Heart right ventricle (tissue), 16 donors: ENCODE results near the gene LDB2. TPM values are rescaled to one million over a fixed set of nuclear protein-coding genes. Genes with fewer than 3 reads are reported as not detected.
A peak's percentile ranks its signal among the peaks of the same experiment; 100 is the strongest.

Source experiments
- ATAC-seq, 8 donors: fragments of 200-7000 bp; cut with Tn5 transposase; one replicate each; pipeline ENCODE4 v1.9.1; 2020; ENCODE audit warnings: mild to moderate bottlenecking in 8 of 8, moderate library complexity in 8 of 8, moderate number of reproducible peaks in 1 of 8
- DNase-seq, 2 donors: peaks; one replicate each; pipeline ENCODE4 v3.0.0-alpha.2; 2020
- H3K27ac ChIP-seq, 10 donors: fragments of 200-600 bp; sonication (generic) in 2 of 10; one replicate each; pipeline versions ENCODE4 v1.5.0 to v1.8.0; 2020 to 2022; ENCODE audit warnings: mild to moderate bottlenecking in 3 of 10
- H3K27me3 ChIP-seq, 7 donors: fragments of 200-600 bp; one replicate each; pipeline ENCODE4 v1.8.0; 2021 to 2022; ENCODE audit warnings: mild to moderate bottlenecking in 2 of 7
- H3K36me3 ChIP-seq, 9 donors: fragments of 200-600 bp; sonication (generic) in 1 of 9; one replicate each; pipeline versions ENCODE4 v1.5.0 to v1.8.0; 2020 to 2022; ENCODE audit warnings: mild to moderate bottlenecking in 2 of 9
- H3K4me1 ChIP-seq, 9 donors: fragments of 200-600 bp; sonication (generic) in 1 of 9; one replicate each; pipeline versions ENCODE4 v1.5.0 to v1.8.0; 2020 to 2022; ENCODE audit warnings: mild to moderate bottlenecking in 4 of 9
- H3K4me3 ChIP-seq, 10 donors: fragments of 200-600 bp; sonication (generic) in 2 of 10; one replicate each; pipeline versions ENCODE4 v1.5.0 to v1.8.0; 2020 to 2022; ENCODE audit warnings: mild to moderate bottlenecking in 7 of 10, moderate library complexity in 2 of 10
- H3K9me3 ChIP-seq, 11 donors: fragments of 200-600 bp in 10 of 11; sonication (generic) in 2 of 11; one replicate each; pipeline versions ENCODE4 v1.5.0 to v1.8.0; 2013 to 2022; ENCODE audit warnings: mild to moderate bottlenecking in 2 of 11, control low read depth in 1 of 11, moderate library complexity in 1 of 11
- CTCF ChIP-seq, 9 donors: fragments of 200-600 bp; sonication (generic) in 2 of 9; IDR thresholded peaks; one replicate each; pipeline versions ENCODE4 v1.5.0 to v1.8.0; 2021 to 2022; ENCODE audit warnings: antibody characterized with exemption in 9 of 9, mild to moderate bottlenecking in 5 of 9, moderate library complexity in 1 of 9
- WGBS, 2 donors: extraction: QIAGEN DNeasy Blood & Tissue Kit; methylation state at CpG; one replicate each; pipeline ENCODE4 v1.1.7; 2013; ENCODE audit warnings: inconsistent platforms in 1 of 2; 5-methylcytosine and 5-hydroxymethylcytosine counted together
- intact Hi-C, 10 donors: fragments of 100-400 bp; cut with DNase I; formaldehyde crosslinking; loops; one replicate each; pipeline versions ENCODE4 v1.11.1 to v1.14.2; 2022
- polyA plus RNA-seq, 2 donors: library from polyadenylated mRNA; stranded (reverse); fragments of 200-250 nt; gene quantifications; one replicate each; pipeline ENCODE4 v1.2.3, GENCODE V29; 2013
- total RNA-seq, 10 donors: library from RNA; stranded (reverse); fragmentation: NEBNext Ultra II Directional in 3 of 10; extraction: Animal tissue kit (Norgen Biotek cat#: 25700) in 3 of 10; gene quantifications; one replicate each; pipeline versions ENCODE4 v1.2.1 to v1.2.4, GENCODE V29; 2021 to 2023
- donor health status: Arrhythmogenic right ventricular cardiomyopathy.
- donor health status: ischemic (EF 13 %, LVEDD 7.1; RV severe dilation, severe dysfunction).
- donor health status: healthy with polysubstance abuse.
- donor health status: DM: no; HTN: yes; CAD: no.
- donor health status: DM: no; HTN: no; CAD: no.
- donor health status: ischemic (EF 25% LVEDD 6.9; RV normal size, moderate dysfunction).
- donor health status: ischemic (EF 25% LVEDD 5.7; RV mildly dilated, moderate dysfunction).
- donor health status: healthy.
- donor health status: DM: yes; HTN: yes; CAD: no.
- donor health status: Ischemic cardiomyopathy.
- donor health status: ischemic (EF 35%, LVEDD 5.7; RV mildly dilated, moderate dysfunction).
- donor health status: nonischemic (EF 11% LVEDD 7.7; RV severe dilation, severe dysfunction).
- donor health status: DM: yes; HTN: yes; CAD: no.
- donor health status: PGD.
- donor health status: ischemic (EF 29% LVEDD 5.4; RV normal size, mild dysfunction).
- donor health status: nonischemic (EF 23%, LVEDD 6.1; RV moderate dilation, normal function).

Gene LDB2
- total and polyA plus RNA-seq, 12 donors = 14.5 to 43.3 (median 23.5) TPM

GRCh38 chr4:16583764-16584163, 314.7 kb downstream of the LDB2 start:
- H3K9me3 ChIP-seq = no peaks in the 10 kb centered on the region
- peaks cover 0 to 7% (median 0%) of the 10 kb centered on the region in 9 donors for H3K4me1 ChIP-seq
- TF ChIP-seq CTCF (IDR thresholded peaks at IDR 0.05) = no peak
- WGBS, 2 donors = 85 to 89% methylated on average over 8 of the region's 8 CpGs
- ATAC-seq (no peak), DNase-seq (no peak)
- intact Hi-C loops = no loop called here
- H3K4me3 ChIP-seq = no peak overlapping the region
- no peaks in the 10 kb centered on the region for H3K27me3 ChIP-seq
- peaks cover 0 to 77% (median 3%) of the 10 kb centered on the region in 9 donors for H3K36me3 ChIP-seq
- no peak overlapping the region for H3K27ac ChIP-seq

GRCh38 chr4:16582526-16582925, 315.9 kb downstream of the LDB2 start:
- TF ChIP-seq CTCF (IDR thresholded peaks at IDR 0.05) = peak in 2 of 9 donors; percentile 13 to 24
- H3K4me1 ChIP-seq = peaks cover 0 to 7% (median 0%) of the 10 kb centered on the region in 9 donors
- no peak overlapping the region for H3K4me3 ChIP-seq
- intact Hi-C loops = no loop called here
- no peak for DNase-seq
- no peak for ATAC-seq
- H3K9me3 ChIP-seq = no peaks in the 10 kb centered on the region
- H3K27me3 ChIP-seq = no peaks in the 10 kb centered on the region
- H3K27ac ChIP-seq = no peak overlapping the region
- peaks cover 0 to 70% (median 3%) of the 10 kb centered on the region in 9 donors for H3K36me3 ChIP-seq
- 89 to 92% methylated on average over 10 of the region's 10 CpGs for WGBS, 2 donors

- ATAC-seq (no peak), DNase-seq (no peak)
- intact Hi-C loops = no loop called here
- no peak overlapping the region for H3K4me3 ChIP-seq
- H3K27me3 ChIP-seq = no peaks in the 10 kb centered on the region
- H3K9me3 ChIP-seq = no peaks in the 10 kb centered on the region
- 96 to 98% methylated on average over 3 of the region's 3 CpGs for WGBS, 2 donors
- no peak overlapping the region for H3K27ac ChIP-seq
- peaks cover 0 to 65% (median 3%) of the 10 kb centered on the region in 9 donors for H3K36me3 ChIP-seq
- no peak for TF ChIP-seq CTCF (IDR thresholded peaks at IDR 0.05)
- H3K4me1 ChIP-seq = peaks cover 0 to 7% (median 0%) of the 10 kb centered on the region in 9 donors
Measured at GRCh38 chr4:16582036-16582435, 316.4 kb downstream of the LDB2 start.

GRCh38 chr4:16581117-16581516, 317.3 kb downstream of the LDB2 start:
- no peak for DNase-seq
- peaks cover 0 to 7% (median 0%) of the 10 kb centered on the region in 9 donors for H3K4me1 ChIP-seq
- H3K36me3 ChIP-seq = peaks cover 0 to 60% (median 3%) of the 10 kb centered on the region in 9 donors
- no peak overlapping the region for H3K4me3 ChIP-seq
- WGBS, 2 donors = 94 to 99% methylated on average over 3 of the region's 3 CpGs
- no peak overlapping the region for H3K27ac ChIP-seq
- H3K9me3 ChIP-seq = no peaks in the 10 kb centered on the region
- TF ChIP-seq CTCF (IDR thresholded peaks at IDR 0.05) = no peak
- intact Hi-C loops = no loop called here
- no peak for ATAC-seq
- no peaks in the 10 kb centered on the region for H3K27me3 ChIP-seq
